Left hindlimb (tissue), 1 donor: ENCODE data around the gene DIRAS2.

Experiments
- DNase-seq: peaks from one replicate; pipeline ENCODE4 v3.0.0-alpha.2; 2018

DIRAS2 gene

GRCh38 chr9:90611568-90611967 is 31.1 kb downstream of the DIRAS2 start:
- no peak for DNase-seq

- no peak for DNase-seq
Observed at GRCh38 chr9:90611121-90611520, 31.5 kb downstream of the DIRAS2 start.

- no peak for DNase-seq
Observed at GRCh38 chr9:90607701-90608516, 34.7 kb downstream of the DIRAS2 start.

- no peak for DNase-seq
Observed at GRCh38 chr9:90600029-90600428, 42.6 kb downstream of the DIRAS2 start.

GRCh38 chr9:90598191-90598590 is 44.4 kb downstream of the DIRAS2 start:
- no peak for DNase-seq

GRCh38 chr9:90593646-90594045 is 49.0 kb downstream of the DIRAS2 start:
- no peak for DNase-seq

GRCh38 chr9:90580576-90580975 is 62.0 kb downstream of the DIRAS2 start:
- DNase-seq, result no peak

GRCh38 chr9:90579181-90579580 is 63.4 kb downstream of the DIRAS2 start:
- DNase-seq, result no peak

- DNase-seq, result no peak
Observed at GRCh38 chr9:90578126-90578815, 64.4 kb downstream of the DIRAS2 start.

GRCh38 chr9:90569511-90569910 is 73.1 kb downstream of the DIRAS2 start:
- no peak for DNase-seq

- no peak for DNase-seq
Observed at GRCh38 chr9:90568667-90569066, 74.0 kb downstream of the DIRAS2 start.

GRCh38 chr9:90562229-90562628 is 80.4 kb downstream of the DIRAS2 start:
- DNase-seq, result no peak
